LoVo (cell line): ENCODE measurements around the gene DAB1.

Experiments used
- DNase-seq: peaks from one replicate; pipeline ENCODE4 v3.0.0-alpha.2; 2016; ENCODE audit warnings: low spot score

Gene DAB1

GRCh38 chr1:57411262-57411661, 12.6 kb downstream of the DAB1 start:
- DNase-seq = peak; percentile 41

DNA sequence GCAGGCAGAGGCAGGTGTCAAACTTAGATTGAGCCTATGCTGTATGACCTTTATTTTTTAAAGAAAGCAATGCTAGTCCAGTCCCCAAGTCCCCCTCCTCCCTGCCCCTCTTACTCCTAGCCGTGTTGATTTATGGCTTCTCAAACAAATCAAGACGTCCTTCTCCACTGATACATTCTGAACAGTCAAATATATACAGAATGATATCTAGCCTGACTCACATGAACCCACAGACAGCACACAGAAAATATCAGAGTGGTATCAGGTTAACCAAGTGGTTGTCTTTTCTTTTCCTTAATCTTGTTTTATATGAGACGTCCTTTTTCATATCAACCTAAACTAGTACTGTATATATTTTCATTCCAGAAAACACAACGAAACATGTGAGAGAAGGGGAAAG, 13.4 kb downstream of the DAB1 start:
- DNase-seq = no peak

- DNase-seq = no peak
Measured at GRCh38 chr1:57407928-57408327, 15.9 kb downstream of the DAB1 start.

GRCh38 chr1:57406428-57406970, 17.4 kb downstream of the DAB1 start:
- no peak for DNase-seq

DNA sequence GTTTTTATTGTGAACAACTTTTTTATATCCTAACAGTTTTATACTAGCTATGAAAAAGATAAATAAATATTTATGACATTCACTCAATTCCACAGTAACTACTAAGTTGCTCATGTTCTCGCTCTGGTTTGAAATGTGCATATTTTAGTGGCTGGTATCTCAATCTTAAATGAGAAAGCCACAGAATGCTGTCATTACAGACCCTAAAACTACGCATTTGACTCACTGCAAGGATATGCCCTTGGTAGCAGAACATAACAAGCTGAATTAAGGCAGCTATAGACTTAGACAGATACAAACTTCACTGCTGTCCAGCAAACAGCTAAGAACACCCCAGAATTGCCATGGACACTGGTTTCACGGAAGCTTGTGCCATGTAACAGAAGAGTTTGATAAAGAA, 19.0 kb downstream of the DAB1 start:
- no peak for DNase-seq

GRCh38 chr1:57403201-57403600, 20.7 kb downstream of the DAB1 start:
- DNase-seq = no peak

- DNase-seq = no peak
Measured at GRCh38 chr1:57401671-57402070, 22.2 kb downstream of the DAB1 start.

GRCh38 chr1:57400048-57400447, 23.8 kb downstream of the DAB1 start:
- DNase-seq = no peak

- DNase-seq = no peak
Measured at GRCh38 chr1:57393058-57393584, 30.7 kb downstream of the DAB1 start.

- DNase-seq = no peak
Measured at GRCh38 chr1:57385336-57385735, 38.5 kb downstream of the DAB1 start.

- DNase-seq = no peak
Measured at GRCh38 chr1:57384901-57385300, 39.0 kb downstream of the DAB1 start.

- no peak for DNase-seq
Measured at GRCh38 chr1:57384284-57384683, 39.6 kb downstream of the DAB1 start.

DNA sequence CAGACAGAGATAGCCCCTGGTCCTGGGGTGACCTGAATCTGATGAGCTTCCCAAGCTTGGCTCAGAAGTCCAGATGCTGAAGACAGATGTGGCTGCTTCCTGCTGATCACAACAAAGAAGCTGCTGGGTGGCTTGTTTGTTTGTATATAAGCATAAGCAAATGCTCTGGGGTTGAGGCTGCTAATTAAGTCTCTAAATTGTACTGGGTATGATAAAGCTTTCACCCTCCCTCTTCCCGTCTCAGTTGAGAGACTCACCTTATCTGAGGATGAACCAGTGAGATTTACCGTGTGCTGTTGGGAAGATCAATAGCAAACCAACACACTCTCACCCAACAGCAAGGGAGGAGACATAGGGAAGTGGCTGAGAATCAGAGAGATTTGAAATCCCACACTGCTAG, 42.0 kb downstream of the DAB1 start:
- no peak for DNase-seq

- no peak for DNase-seq
Measured at GRCh38 chr1:57381426-57381825, 42.4 kb downstream of the DAB1 start.

DNA sequence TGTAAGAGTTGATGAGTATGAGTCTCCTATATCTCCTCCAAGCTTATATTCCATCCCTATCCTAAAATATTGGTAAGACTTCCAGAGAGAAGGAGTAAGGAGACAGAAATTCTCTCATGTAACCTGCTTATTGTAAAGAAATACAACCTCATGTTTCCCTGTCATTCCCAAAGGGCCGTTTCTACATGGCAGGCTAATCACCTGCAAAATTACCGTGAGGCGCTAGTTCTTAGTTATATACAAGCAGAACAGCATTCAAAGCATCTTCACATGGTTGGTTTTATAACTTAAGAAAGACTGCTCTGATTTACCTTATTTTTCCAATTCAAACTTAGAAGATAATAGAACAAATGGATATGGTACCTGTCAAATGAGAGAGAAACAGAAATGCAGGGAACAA, 42.9 kb downstream of the DAB1 start:
- DNase-seq = no peak

GRCh38 chr1:57378534-57378933, 45.3 kb downstream of the DAB1 start:
- DNase-seq = no peak

GRCh38 chr1:57377339-57378139, 46.3 kb downstream of the DAB1 start:
- DNase-seq = no peak

GRCh38 chr1:57376041-57376440, 47.8 kb downstream of the DAB1 start:
- DNase-seq = no peak

DNA sequence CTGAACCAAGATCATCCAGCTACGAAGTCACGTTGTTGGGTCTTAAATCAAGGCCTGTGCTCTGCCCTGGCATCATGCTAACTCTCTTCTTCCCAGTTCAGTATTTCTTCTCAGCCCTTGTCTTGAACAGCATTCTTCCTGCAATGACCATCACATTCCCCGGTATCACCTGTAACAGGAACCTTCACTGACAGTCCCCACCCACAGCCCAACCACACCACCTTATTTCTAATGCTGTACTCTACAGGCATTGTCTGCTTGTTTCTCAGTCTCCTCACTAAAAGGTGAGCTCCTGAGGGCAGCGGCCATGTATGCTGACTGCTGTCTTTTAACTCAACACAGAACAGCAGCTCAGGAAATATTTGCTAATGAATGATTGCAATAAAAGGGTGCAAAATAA, 54.0 kb downstream of the DAB1 start:
- no peak for DNase-seq

DNA sequence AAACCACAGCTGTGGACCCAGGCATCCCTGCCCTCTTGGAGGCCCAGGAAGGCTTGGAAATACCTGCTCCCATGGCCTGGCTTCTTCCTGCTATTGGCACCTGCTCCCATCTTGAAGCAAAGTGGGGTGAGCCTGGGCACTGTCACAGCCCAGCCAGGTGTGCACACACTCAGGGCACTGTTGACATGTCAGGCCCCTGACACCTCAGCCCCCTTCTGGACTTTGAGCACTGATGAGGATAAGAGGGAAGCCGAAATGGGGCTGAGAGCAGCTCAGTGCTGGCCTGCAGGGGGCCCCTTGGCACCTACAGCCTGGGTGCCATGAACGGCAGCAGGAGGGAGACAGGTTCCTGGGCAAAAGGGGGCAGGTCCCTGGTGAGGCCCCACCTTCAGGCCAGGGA, 55.9 kb downstream of the DAB1 start:
- DNase-seq = no peak

- no peak for DNase-seq
Measured at GRCh38 chr1:57363643-57364042, 60.2 kb downstream of the DAB1 start.

DNA sequence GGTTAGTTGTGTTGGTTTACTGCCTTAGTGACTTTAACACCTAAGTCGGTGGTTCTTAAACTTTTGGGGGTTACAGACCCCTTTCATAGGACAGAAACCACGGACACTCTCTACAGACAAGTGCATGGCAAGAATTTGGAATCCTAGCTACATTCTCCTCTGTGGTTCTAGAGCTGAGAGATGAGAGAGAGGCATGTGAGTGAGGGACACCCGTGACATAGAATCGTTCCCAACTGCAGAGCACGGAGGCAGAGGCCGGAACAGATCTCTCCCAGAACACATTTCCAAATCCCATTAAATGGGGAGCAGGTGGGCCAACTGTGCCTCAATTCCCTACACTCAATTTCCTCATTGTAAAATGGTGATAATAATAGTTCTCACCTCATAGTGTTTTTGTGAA, 60.7 kb downstream of the DAB1 start:
- DNase-seq = no peak

GRCh38 chr1:57362480-57362879, 61.4 kb downstream of the DAB1 start:
- DNase-seq = no peak

DNA sequence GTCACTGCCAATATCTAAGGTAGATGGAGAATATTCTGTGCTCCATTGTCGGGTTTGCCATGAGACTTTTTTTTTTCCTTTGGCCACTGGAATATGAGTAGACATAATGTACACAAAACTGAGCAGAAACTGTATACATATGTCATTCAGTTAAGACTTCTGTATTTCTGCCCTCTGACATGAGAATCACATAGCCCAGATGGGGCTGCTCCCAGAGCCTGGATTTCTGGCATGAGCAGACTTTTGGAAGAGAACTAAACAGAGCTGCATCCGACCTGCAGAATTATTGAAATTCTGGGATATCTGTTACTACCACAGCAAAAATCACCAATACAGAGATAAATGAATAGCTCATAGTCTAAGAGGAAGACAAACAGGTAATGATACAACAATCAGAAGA, 62.3 kb downstream of the DAB1 start:
- DNase-seq = no peak
